GM12865 (cell line): ENCODE data around the gene SLC12A7.
A peak's percentile ranks its signal among the peaks of the same experiment; 100 is the strongest.

Experiments
- DNase-seq: peaks from one replicate; pipeline ENCODE4 v3.0.0; 2010; ENCODE audit warnings: low read depth
- H3K4me3 ChIP-seq: 2 replicates; pipeline ENCODE4 v1.5.1; 2011; ENCODE audit warnings: mild to moderate bottlenecking, low read depth, low read length, control low read depth
- CTCF ChIP-seq: IDR thresholded peaks from 2 replicates; pipeline ENCODE4 v1.5.1; 2011; ENCODE audit warnings: low read length, control low read depth, low read depth, inconsistent platforms; ENCODE audit not compliant: insufficient read depth; ENCODE audit errors: missing control alignments

Gene SLC12A7

GRCh38 chr5:1021136-1021968 lies 90.5 kb downstream of the SLC12A7 start:
- no peak for TF ChIP-seq CTCF
- peak; percentile 69 for DNase-seq

GRCh38 chr5:1020452-1020961 lies 91.4 kb downstream of the SLC12A7 start:
- no peak for TF ChIP-seq CTCF
- DNase-seq = no peak
- H3K4me3 ChIP-seq = no peak overlapping the region

More at GRCh38 chr5:1021136-1021968, 90.5 kb downstream of the SLC12A7 start:
- H3K4me3 ChIP-seq = no peak overlapping the region

GRCh38 chr5:1019001-1019905 lies 92.6 kb downstream of the SLC12A7 start:
- no peak for TF ChIP-seq CTCF
- DNase-seq = no peak
- H3K4me3 ChIP-seq = no peak overlapping the region

- TF ChIP-seq CTCF = no peak
- no peak for DNase-seq
- H3K4me3 ChIP-seq = no peak overlapping the region
Measured at GRCh38 chr5:1018596-1018995, 93.3 kb downstream of the SLC12A7 start.

- no peak overlapping the region for H3K4me3 ChIP-seq
- TF ChIP-seq CTCF = no peak
- no peak for DNase-seq
Measured at GRCh38 chr5:1017691-1018455, 94.0 kb downstream of the SLC12A7 start.

GRCh38 chr5:1017056-1017455 lies 94.8 kb downstream of the SLC12A7 start:
- TF ChIP-seq CTCF = no peak
- no peak for DNase-seq
- no peak overlapping the region for H3K4me3 ChIP-seq
